Naive thymus-derived CD8-positive, alpha-beta T cell (primary cell): ENCODE results near the gene RPUSD2. TPM values are rescaled to one million over a fixed set of nuclear protein-coding genes. Genes with fewer than 3 reads are reported as not detected.

Experiments used
- ATAC-seq, 2 donors: fragments of 150-1000 bp; cut with Tn5 transposase in 1 of 2; sonication (Bioruptor Pico), chemical (Tn5 transposase) in 1 of 2; 1 replicate in 1 of 2; 2 replicates in 1 of 2; pipeline ENCODE4 v1.10.0; 2021; ENCODE audit warnings: mild to moderate bottlenecking in 2 of 2, moderate library complexity in 2 of 2
- POLR2A ChIA-PET: fragments of 350-600 bp; sonication (Branson Sonifier 250); formaldehyde crosslinking; loops from one replicate; lab custom pipeline; 2021; ENCODE audit warnings: antibody characterized with exemption; lab: Charles Lee
- DNase-seq, 10 donors: peaks; one replicate each; pipeline versions ENCODE4 v3.0.0 to v3.0.0-alpha.2; 2020 to 2022
- H3K27ac Mint-ChIP-seq, 10 donors: one replicate each; pipeline ENCODE4 v1.8.0; 2020 to 2022; ENCODE audit warnings: mild to moderate bottlenecking in 10 of 10, mixed read lengths in 10 of 10, moderate library complexity in 4 of 10, inconsistent platforms in 1 of 10
- H3K27me3 Mint-ChIP-seq, 5 donors: one replicate each; pipeline ENCODE4 v1.8.0; 2021 to 2022; ENCODE audit warnings: mixed read lengths in 5 of 5
- H3K36me3 Mint-ChIP-seq, 3 donors: one replicate each; pipeline ENCODE4 v1.8.0; 2020 to 2022; ENCODE audit warnings: mixed read lengths in 3 of 3, mild to moderate bottlenecking in 2 of 3, inconsistent platforms in 1 of 3
- H3K4me1 Mint-ChIP-seq, 4 donors: one replicate each; pipeline ENCODE4 v1.8.0; 2021 to 2022; ENCODE audit warnings: mixed read lengths in 4 of 4
- H3K4me3 Mint-ChIP-seq, 10 donors: one replicate each; pipeline ENCODE4 v1.8.0; 2020 to 2022; ENCODE audit warnings: mild to moderate bottlenecking in 10 of 10, mixed read lengths in 10 of 10, moderate library complexity in 6 of 10, inconsistent platforms in 1 of 10
- H3K9me3 Mint-ChIP-seq, 9 donors: one replicate each; pipeline ENCODE4 v1.8.0; 2020 to 2022; ENCODE audit warnings: mixed read lengths in 9 of 9, mild to moderate bottlenecking in 3 of 9, inconsistent platforms in 1 of 9, moderate library complexity in 1 of 9
- polyA plus RNA-seq, 3 donors: library from polyadenylated mRNA; unstranded; fragments of 300-500 nt; fragmentation: Illumina TruSeq; gene quantifications; one replicate each; pipeline ENCODE4 v1.2.3, GENCODE V29; 2021
- total RNA-seq, 8 experiments: library from RNA in 2 of 8; stranded (reverse) in 2 of 8; gene quantifications; one replicate each; pipeline ENCODE4 v1.2.3 and lab custom pipeline; 2021 to 2026

RPUSD2 gene
- total and polyA plus RNA-seq, 5 experiments from 2014 or later = 15.6 to 23.3 (median 18.7) TPM

DNA sequence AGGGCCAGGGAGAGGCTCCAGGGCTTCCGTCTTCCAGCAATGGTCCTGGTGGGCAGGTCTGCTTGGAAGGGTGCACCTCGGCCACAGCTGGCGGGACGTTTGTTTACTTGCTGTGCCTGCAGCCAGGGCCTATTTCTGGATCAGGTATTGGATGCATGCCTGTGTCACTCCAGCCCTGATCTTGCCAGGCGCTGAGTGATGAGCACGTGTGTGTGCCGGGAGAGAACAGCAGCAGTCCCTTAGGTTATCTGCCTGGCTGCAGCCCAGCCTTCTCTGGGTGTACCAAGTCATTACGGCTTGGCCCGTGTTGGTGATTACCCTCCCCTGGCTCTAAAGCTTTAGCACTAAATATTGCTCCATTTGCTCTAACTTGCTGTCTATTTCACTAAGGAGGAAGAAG lies 19.2 kb upstream of the RPUSD2 start:
- Mint-ChIP-seq H3K27me3 (no peaks in the 10 kb centered on the region), H3K4me1 (peaks cover 0 to 57% (median 7%) of the 10 kb centered on the region in 4 donors), H3K4me3 (no peak overlapping the region), H3K36me3 (peaks cover 4 to 72% (median 11%) of the 10 kb centered on the region in 3 donors), H3K27ac (peak overlapping the region in 2 of 10 donors; percentile 13 to 32), H3K9me3 (no peaks in the 10 kb centered on the region)
- POLR2A ChIA-PET = no interaction called here
- DNase-seq (no peak), ATAC-seq (no peak)

DNA sequence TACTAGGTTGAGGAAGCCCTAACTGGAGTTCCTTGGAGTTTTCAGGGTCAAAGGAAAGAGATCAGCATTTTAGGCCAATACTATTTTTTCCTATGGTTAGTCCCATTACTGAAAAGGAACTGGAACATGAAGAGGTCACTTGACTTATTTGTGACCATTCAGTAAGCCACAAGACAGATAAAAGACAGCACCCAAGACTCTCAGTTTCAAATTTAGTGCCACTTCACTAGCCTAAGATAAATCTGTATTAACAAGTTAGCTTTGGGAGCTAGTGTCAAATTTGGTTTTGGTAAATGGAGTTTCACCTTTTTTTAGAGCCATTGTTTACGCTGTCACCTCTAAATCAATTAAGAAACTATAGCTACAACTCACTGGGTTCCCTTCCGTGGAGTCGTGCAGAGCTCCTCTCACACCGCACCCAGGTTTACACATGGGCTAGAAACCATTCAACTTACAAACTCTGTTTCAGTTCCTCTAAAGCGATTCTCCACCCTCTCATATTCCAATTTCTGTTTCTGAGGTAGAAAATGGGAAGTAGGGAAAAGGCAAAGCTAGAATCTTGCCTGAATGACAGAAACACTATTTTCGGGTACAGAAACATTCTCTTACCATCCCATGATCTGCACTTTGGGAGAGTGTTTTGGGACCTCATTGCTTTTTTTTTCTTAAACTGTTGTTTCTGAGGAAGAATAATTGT lies 18.6 kb upstream of the RPUSD2 start:
- Mint-ChIP-seq H3K36me3 (peaks cover 4 to 78% (median 11%) of the 10 kb centered on the region in 3 donors), H3K27ac (peak overlapping the region in 2 of 10 donors; percentile 33 to 70), H3K4me3 (peak overlapping the region in 1 of 10 donors; percentile 55), H3K4me1 (peaks cover 0 to 59% (median 4%) of the 10 kb centered on the region in 4 donors), H3K9me3 (no peaks in the 10 kb centered on the region), H3K27me3 (no peaks in the 10 kb centered on the region)
- ATAC-seq (no peak), DNase-seq (no peak)
- POLR2A ChIA-PET = no interaction called here

GRCh38 chr15:40554161-40554525 lies 15.0 kb upstream of the RPUSD2 start:
- no peak for DNase-seq
- POLR2A ChIA-PET = no interaction called here
- Mint-ChIP-seq H3K27ac (peak overlapping the region in 2 of 10 donors; percentile 46 to 81), H3K36me3 (peaks cover 0 to 80% (median 14%) of the 10 kb centered on the region in 3 donors), H3K9me3 (no peaks in the 10 kb centered on the region), H3K27me3 (no peaks in the 10 kb centered on the region), H3K4me3 (peak overlapping the region in 1 of 10 donors; percentile 60), H3K4me1 (peaks cover 1 to 70% (median 13%) of the 10 kb centered on the region in 4 donors)
- no peak for ATAC-seq

DNA sequence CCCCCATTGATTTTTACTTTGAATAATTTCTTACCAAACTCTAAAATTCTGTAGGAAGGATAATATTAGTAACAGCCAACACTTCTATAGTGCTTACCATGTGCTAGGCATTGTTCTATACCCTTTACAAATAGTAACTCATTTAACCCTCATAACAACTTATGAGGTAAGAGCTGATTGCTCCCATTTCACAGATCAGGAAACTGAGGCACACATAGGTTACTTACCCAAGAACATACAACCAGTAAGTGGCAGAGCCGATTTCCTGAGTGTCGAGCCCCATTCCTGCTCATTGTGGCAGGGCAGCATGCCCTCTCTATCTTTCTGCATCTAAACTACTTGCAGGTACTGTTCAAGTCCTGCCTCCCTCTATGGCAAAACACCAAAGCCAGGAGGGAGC lies 13.2 kb upstream of the RPUSD2 start:
- DNase-seq = no peak
- H3K9me3 Mint-ChIP-seq = no peaks in the 10 kb centered on the region
- POLR2A ChIA-PET = no interaction called here
- peak overlapping the region in 1 of 10 donors; percentile 13 for H3K27ac Mint-ChIP-seq
- ATAC-seq = no peak
- H3K4me3 Mint-ChIP-seq = no peak overlapping the region
- peaks cover 4 to 73% (median 25%) of the 10 kb centered on the region in 4 donors for H3K4me1 Mint-ChIP-seq
- no peaks in the 10 kb centered on the region for H3K27me3 Mint-ChIP-seq
- H3K36me3 Mint-ChIP-seq = peaks cover 0 to 69% (median 14%) of the 10 kb centered on the region in 3 donors

DNA sequence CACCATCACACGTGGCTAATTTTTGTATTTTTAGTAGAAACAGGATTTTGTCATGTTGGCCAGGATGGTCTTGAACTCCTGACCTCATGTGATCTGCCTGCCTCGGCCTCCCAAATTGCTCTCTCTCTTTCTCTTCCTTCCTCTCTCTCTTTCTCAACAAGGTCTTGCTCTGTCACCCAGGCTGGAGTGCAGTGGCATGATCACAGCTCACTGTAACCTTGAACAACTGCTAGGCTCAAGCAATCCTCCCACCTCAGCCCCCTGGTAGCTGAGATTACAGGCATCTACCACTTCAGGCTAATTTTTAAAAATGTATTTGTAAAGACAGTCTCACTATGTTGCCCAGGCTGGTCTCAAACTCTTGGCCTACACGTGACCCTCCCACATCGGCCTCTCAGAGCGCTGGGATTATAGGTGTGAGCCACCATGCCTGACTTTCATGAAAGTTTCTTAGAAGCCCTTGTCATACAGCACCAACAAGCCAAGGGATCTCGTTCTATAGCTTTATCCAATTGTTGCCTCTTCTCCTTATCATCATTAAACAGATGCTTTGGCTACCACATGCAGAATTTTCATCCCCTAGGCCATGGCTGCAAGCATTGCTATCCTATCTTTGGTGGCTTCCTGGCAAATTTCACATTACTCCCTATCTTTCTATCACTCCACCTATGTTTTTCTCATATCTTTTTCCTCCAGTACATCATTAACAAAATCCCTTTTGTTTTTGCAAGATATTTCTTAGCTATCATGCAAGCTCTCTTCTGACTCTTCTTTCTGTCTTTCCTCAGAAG lies 10.0 kb upstream of the RPUSD2 start:
- no peak for DNase-seq
- POLR2A ChIA-PET = interaction anchor here (0.7 kb wide), 2 partner anchors 10 to 47 kb away, joined by 3 read pairs; partner anchors contain the start of gene RPUSD2
- ATAC-seq = no peak
- peaks cover 0 to 53% (median 14%) of the 10 kb centered on the region in 3 donors for H3K36me3 Mint-ChIP-seq
- H3K9me3 Mint-ChIP-seq = no peaks in the 10 kb centered on the region
- H3K4me1 Mint-ChIP-seq = peaks cover 8 to 87% (median 46%) of the 10 kb centered on the region in 4 donors
- H3K4me3 Mint-ChIP-seq = peak overlapping the region in 1 of 10 donors; percentile 50
- peak overlapping the region in 3 of 10 donors; percentile 26 to 66 (median 60) for H3K27ac Mint-ChIP-seq
- no peaks in the 10 kb centered on the region for H3K27me3 Mint-ChIP-seq

DNA sequence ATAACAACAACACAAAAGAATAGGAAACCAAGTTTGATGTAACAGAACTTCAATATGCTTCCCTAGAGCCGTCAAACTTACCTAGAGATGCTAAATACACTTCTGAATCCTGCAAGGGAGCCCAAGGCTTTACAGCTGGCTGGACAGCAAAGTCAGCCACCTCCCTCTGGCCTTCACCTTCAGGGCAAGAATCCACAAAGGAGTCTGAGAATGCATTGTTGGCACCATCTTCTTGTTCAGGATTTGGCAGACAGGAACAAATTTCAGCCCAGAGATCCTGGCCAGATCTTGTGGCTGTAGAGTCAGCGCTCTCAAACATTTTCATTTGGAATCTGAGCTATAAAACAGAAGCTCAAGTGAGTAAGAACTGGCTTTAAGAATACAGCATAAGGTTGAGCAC lies 6.4 kb upstream of the RPUSD2 start:
- Mint-ChIP-seq H3K27ac (peak overlapping the region in 4 of 10 donors; percentile 35 to 52 (median 48)), H3K9me3 (no peaks in the 10 kb centered on the region), H3K4me1 (peaks cover 14 to 83% (median 61%) of the 10 kb centered on the region in 4 donors), H3K36me3 (peaks cover 0 to 17% (median 10%) of the 10 kb centered on the region in 3 donors), H3K4me3 (peak overlapping the region in 7 of 10 donors; percentile 13 to 66 (median 47)), H3K27me3 (no peaks in the 10 kb centered on the region)
- no peak for ATAC-seq
- DNase-seq = no peak
- POLR2A ChIA-PET = interaction anchor here (0.6 kb wide), 1 partner anchor 9 kb away, joined by 3 read pairs; no protein-coding TSS in a partner anchor

DNA sequence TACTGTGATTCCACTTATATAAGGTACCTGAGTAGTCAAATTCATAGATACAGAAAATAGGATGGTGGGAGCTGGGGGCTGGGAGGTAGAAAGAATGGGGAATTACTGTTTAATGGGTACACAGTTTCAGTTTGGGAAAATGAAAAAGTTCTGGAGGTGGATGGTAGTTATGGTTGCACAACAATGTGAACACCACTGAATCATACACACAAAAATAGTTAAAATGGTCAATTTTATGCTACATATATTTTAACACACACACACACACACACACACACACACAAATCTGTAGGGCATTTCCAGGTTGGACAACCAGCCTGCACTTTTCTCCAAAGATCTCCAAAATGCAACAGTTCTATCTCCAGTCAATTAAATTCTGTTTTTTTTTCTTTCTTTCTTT lies 5.7 kb upstream of the RPUSD2 start:
- ATAC-seq (no peak), DNase-seq (no peak)
- no peaks in the 10 kb centered on the region for H3K9me3 Mint-ChIP-seq
- peak overlapping the region; percentile 21 to 97 (median 88) for H3K4me3 Mint-ChIP-seq
- H3K4me1 Mint-ChIP-seq = peaks cover 14 to 78% (median 59%) of the 10 kb centered on the region in 4 donors
- no peaks in the 10 kb centered on the region for H3K27me3 Mint-ChIP-seq
- H3K36me3 Mint-ChIP-seq = peaks cover 0 to 13% (median 9%) of the 10 kb centered on the region in 3 donors
- peak overlapping the region in 7 of 10 donors; percentile 4 to 99 (median 58) for H3K27ac Mint-ChIP-seq
- POLR2A ChIA-PET = no interaction called here

GRCh38 chr15:40564591-40565332 lies 4.3 kb upstream of the RPUSD2 start, which contains the start of gene CCDC32:
Gene CCDC32 (minus strand): TSS chr15:40565042. CDS start chr15:40563015, 2,027 bp downstream.
- H3K27me3 Mint-ChIP-seq = peaks cover 0 to 2% (median 0%) of the 10 kb centered on the region in 5 donors
- H3K27ac Mint-ChIP-seq = peak within 1 kb of the TSS; percentile 90 to 99 (median 97)
- H3K4me1 Mint-ChIP-seq = peaks cover 13 to 73% (median 54%) of the 10 kb centered on the region in 4 donors
- ATAC-seq (peak; percentile 89 to 92), DNase-seq (peak; percentile 84 to 97 (median 94))
- peak within 1 kb of the TSS; percentile 83 to 98 (median 96) for H3K4me3 Mint-ChIP-seq
- peaks cover 0 to 13% (median 8%) of the 10 kb centered on the region in 3 donors for H3K36me3 Mint-ChIP-seq
- POLR2A ChIA-PET = interaction anchor here (0.5 to 1.6 kb wide), 7 partner anchors 25 to 347 kb away, joined by 3 to 7 read pairs (median 3); partner anchors contain the start of genes BAHD1, PLCB2 and RAD51
- no peaks in the 10 kb centered on the region for H3K9me3 Mint-ChIP-seq

DNA sequence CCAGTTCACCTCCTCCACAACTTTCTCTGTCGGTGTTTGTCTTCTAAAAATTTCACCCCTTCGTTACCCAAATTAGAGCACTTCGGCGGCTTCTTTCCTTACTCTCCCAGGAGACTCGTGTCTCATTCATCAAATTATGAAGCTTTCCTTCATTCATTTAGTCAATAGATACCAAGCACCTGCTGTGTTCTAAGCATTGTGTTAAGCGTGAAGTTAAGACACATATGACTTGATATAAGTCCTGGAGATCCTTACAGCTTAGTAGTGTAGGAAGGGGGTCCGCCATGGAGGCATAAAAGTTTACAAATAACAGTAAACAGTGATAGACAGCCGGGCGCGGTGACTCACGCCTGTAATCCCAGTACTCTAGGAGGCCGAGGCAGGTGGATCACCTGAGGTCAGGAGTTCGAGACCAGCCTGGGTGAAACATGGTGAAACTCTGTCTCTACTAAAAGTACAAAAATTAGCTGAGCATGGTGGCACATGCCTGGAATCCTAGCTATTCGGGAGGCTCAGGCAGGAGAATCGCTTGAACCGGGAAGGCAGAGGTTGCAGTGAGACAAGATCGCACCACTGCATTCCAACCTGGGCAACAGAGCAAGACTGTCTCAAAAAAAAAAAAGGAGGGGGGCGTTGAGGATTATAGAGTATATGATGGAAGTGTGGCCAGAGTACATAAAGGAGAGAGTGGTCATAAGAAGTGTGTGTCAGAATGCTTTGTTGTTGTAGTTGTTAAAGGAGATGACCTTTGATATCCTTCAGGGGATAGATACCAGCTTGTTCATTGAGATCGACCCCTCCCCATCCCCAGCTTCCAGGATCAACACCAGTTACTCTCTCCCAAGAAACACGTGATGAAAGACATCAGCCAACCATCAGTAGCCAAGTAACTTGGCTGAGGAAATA lies 3.5 kb upstream of the RPUSD2 start:
- no peaks in the 10 kb centered on the region for H3K9me3 Mint-ChIP-seq

GRCh38 chr15:40567111-40567510 lies 2.0 kb upstream of the RPUSD2 start:
- H3K36me3 Mint-ChIP-seq = peaks cover 0 to 16% (median 0%) of the 10 kb centered on the region in 3 donors
- H3K4me1 Mint-ChIP-seq = peaks cover 13 to 69% (median 54%) of the 10 kb centered on the region in 4 donors
- H3K4me3 Mint-ChIP-seq = peak overlapping the region in 7 of 10 donors; percentile 14 to 56 (median 25)
- peak overlapping the region in 5 of 10 donors; percentile 33 to 60 (median 53) for H3K27ac Mint-ChIP-seq
- ATAC-seq (no peak), DNase-seq (no peak)
- H3K9me3 Mint-ChIP-seq = no peaks in the 10 kb centered on the region
- peaks cover 0 to 2% (median 0%) of the 10 kb centered on the region in 5 donors for H3K27me3 Mint-ChIP-seq
- POLR2A ChIA-PET = no interaction called here

More for the DNA sequence above, 3.5 kb upstream of the RPUSD2 start:
- ATAC-seq (no peak), DNase-seq (no peak)
- POLR2A ChIA-PET = interaction anchor here (0.5 to 1.6 kb wide), 8 partner anchors 25 to 551 kb away, joined by 3 to 7 read pairs (median 4); partner anchors contain the start of genes BAHD1, PLCB2 and RAD51
- Mint-ChIP-seq H3K4me3 (peak overlapping the region; percentile 83 to 98 (median 96)), H3K27ac (peak overlapping the region; percentile 90 to 99 (median 97)), H3K27me3 (peaks cover 0 to 2% (median 0%) of the 10 kb centered on the region in 5 donors), H3K4me1 (peaks cover 14 to 74% (median 56%) of the 10 kb centered on the region in 4 donors), H3K36me3 (peaks cover 0 to 11% (median 5%) of the 10 kb centered on the region in 3 donors)

DNA sequence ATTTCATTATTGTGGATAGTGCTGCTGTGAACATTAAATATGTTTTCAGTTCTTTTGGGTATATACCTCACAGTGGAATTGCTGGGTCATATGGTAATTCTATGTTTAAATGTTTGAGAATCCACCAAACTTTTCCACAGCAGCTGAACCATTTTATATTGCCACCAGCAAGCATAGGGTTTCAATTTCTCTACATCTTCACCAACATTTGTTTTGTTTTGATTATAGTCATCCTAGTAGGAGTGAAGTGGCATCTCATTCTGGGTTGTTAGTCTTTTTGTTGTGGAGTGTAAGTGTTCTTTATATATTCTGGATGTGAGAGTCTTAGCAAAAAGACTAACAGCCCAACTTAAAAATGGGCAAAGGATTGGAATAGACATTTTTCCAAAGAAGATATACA lies 6.0 kb downstream of the RPUSD2 start:
- POLR2A ChIA-PET = no interaction called here
- peaks cover 5 to 32% (median 19%) of the 10 kb centered on the region in 4 donors for H3K4me1 Mint-ChIP-seq
- DNase-seq = no peak
- H3K27me3 Mint-ChIP-seq = no peaks in the 10 kb centered on the region
- H3K4me3 Mint-ChIP-seq = no peak overlapping the region
- H3K9me3 Mint-ChIP-seq = no peaks in the 10 kb centered on the region
- peak overlapping the region in 2 of 10 donors; percentile 12 to 24 for H3K27ac Mint-ChIP-seq
- peaks cover 0 to 50% (median 11%) of the 10 kb centered on the region in 3 donors for H3K36me3 Mint-ChIP-seq
- no peak for ATAC-seq
